SK-N-MC (cell line): ENCODE data around the gene FAR1.

Experiments used
- EZH2 ChIP-seq: fragments of 200-600 bp; sonication (generic); IDR thresholded peaks from one replicate; pipeline ENCODE4 v1.6.1; 2017; ENCODE audit warnings: antibody characterized with exemption
- FOXP2 ChIP-seq: optimal IDR thresholded peaks from 2 replicates; pipeline ENCODE3; 2011; ENCODE audit warnings: mild to moderate bottlenecking, moderate library complexity; ENCODE audit not compliant: insufficient read depth; ENCODE audit errors: extremely low read length, control extremely low read depth
- POLR2AphosphoS5 ChIP-seq: IDR thresholded peaks from 2 replicates; pipeline ENCODE4 v1.6.1; 2012; ENCODE audit warnings: mild to moderate bottlenecking, low read depth, low read length, borderline replicate concordance

DNA sequence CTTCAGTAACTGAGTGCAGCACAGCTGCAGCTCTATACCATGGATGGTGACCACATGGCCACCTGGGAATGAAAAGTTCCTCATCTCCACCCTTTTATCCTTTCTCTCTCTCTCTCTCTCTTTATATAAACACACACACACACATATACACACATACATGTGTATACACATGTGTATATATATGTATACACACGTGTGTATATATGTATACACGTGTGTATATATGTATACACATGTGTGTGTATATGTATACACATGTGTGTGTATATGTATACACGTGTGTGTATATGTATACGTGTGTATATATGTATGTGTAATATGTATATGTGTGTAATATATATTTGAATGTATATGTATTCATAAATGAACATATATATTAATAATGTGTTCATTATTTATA, 18.8 kb upstream of the FAR1 start:
- TF ChIP-seq EZH2: no peak
- no peak for TF ChIP-seq POLR2AphosphoS5
- no peak for TF ChIP-seq FOXP2
